Neural crest cell (in vitro differentiated cells): Measurements from ENCODE around the gene SYNGR1. TPM values are rescaled to one million over a fixed set of nuclear protein-coding genes. Genes with fewer than 3 reads are reported as not detected.

Source experiments
- DNase-seq: peaks from one replicate; pipeline ENCODE4 v3.0.0; 2021; ENCODE audit warnings: low read depth, mixed read lengths, low spot score
- H3K27ac Mint-ChIP-seq: one replicate; pipeline ENCODE4 v1.8.0; 2021; ENCODE audit warnings: mild to moderate bottlenecking, mixed read lengths; ENCODE audit not compliant: unreplicated experiment
- H3K27me3 Mint-ChIP-seq: 2 replicates; pipeline ENCODE4 v1.8.0; 2021; ENCODE audit warnings: low read depth, mild to moderate bottlenecking, mixed read lengths
- H3K36me3 Mint-ChIP-seq: 2 replicates; pipeline ENCODE4 v1.8.0; 2021; ENCODE audit warnings: low read depth, mild to moderate bottlenecking, mixed read lengths
- H3K4me1 Mint-ChIP-seq: 2 replicates; pipeline ENCODE4 v1.8.0; 2021; ENCODE audit warnings: mixed read lengths
- H3K4me3 Mint-ChIP-seq: one replicate; pipeline ENCODE4 v1.8.0; 2021; ENCODE audit warnings: mild to moderate bottlenecking, mixed read lengths
- H3K9me3 Mint-ChIP-seq: 2 replicates; pipeline ENCODE4 v1.8.0; 2021; ENCODE audit warnings: mixed read lengths
- total RNA-seq: library from RNA; stranded (reverse); gene quantifications from 2 replicates; pipeline ENCODE4 v1.2.1, GENCODE V29; 2021
- TF ChIP-seq, protein P1 (sequence below): fragments of 200-600 bp; sonication (generic); conservative IDR thresholded peaks from 2 replicates; pipeline ENCODE4 v1.5.0; 2021; ENCODE audit warnings: antibody characterized with exemption, mild to moderate bottlenecking

SYNGR1 gene
- total RNA-seq, 1 donor from 2014 or later = 30.0 TPM

DNA sequence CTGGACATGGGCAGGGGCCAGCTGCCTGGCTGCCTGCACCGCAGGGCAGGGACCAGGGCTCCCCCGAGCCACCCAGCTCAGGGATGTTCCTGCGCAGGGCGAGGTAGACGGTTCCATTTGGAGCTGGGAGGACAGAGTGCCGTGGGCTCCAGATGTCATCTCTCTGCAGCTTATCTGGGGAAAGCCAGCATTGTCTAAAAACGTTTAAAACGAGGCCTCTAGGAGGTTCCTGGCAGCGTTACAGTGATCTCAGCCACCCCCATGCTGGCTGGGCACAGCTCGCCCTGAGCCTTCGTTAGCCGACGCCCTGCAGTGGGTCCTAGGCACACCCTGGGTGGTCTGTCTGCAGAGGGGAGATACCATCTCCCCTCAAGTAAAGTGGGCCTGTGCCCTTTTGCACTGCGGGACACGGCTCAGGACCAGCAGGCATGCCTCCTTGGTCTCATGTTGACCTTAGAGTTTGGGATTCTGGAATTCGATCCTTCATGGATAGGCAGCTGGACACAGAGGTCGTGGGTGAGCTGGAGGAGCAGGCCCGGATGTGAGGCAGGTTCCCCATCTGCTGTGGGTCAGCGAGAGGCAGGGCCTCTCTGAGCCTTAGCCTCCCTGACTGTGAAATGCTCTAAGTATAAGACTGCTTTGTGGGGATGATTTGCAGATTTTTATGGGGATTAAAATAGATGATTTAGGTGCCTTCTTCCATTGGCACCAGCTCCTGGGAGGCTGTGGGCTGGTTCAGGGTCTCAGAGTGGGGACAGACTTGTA, 14.1 kb downstream of the SYNGR1 start:
- H3K36me3 Mint-ChIP-seq = peaks cover 10% of the 10 kb centered on the region
- no peak overlapping the region for H3K4me3 Mint-ChIP-seq
- H3K27me3 Mint-ChIP-seq = no peaks in the 10 kb centered on the region
- peak overlapping the region; percentile 43 for H3K27ac Mint-ChIP-seq
- peaks cover 24% of the 10 kb centered on the region for H3K4me1 Mint-ChIP-seq
- H3K9me3 Mint-ChIP-seq = no peaks in the 10 kb centered on the region
- DNase-seq = no peak
- TF ChIP-seq, protein P1, sequence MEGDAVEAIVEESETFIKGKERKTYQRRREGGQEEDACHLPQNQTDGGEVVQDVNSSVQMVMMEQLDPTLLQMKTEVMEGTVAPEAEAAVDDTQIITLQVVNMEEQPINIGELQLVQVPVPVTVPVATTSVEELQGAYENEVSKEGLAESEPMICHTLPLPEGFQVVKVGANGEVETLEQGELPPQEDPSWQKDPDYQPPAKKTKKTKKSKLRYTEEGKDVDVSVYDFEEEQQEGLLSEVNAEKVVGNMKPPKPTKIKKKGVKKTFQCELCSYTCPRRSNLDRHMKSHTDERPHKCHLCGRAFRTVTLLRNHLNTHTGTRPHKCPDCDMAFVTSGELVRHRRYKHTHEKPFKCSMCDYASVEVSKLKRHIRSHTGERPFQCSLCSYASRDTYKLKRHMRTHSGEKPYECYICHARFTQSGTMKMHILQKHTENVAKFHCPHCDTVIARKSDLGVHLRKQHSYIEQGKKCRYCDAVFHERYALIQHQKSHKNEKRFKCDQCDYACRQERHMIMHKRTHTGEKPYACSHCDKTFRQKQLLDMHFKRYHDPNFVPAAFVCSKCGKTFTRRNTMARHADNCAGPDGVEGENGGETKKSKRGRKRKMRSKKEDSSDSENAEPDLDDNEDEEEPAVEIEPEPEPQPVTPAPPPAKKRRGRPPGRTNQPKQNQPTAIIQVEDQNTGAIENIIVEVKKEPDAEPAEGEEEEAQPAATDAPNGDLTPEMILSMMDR = no peak

DNA sequence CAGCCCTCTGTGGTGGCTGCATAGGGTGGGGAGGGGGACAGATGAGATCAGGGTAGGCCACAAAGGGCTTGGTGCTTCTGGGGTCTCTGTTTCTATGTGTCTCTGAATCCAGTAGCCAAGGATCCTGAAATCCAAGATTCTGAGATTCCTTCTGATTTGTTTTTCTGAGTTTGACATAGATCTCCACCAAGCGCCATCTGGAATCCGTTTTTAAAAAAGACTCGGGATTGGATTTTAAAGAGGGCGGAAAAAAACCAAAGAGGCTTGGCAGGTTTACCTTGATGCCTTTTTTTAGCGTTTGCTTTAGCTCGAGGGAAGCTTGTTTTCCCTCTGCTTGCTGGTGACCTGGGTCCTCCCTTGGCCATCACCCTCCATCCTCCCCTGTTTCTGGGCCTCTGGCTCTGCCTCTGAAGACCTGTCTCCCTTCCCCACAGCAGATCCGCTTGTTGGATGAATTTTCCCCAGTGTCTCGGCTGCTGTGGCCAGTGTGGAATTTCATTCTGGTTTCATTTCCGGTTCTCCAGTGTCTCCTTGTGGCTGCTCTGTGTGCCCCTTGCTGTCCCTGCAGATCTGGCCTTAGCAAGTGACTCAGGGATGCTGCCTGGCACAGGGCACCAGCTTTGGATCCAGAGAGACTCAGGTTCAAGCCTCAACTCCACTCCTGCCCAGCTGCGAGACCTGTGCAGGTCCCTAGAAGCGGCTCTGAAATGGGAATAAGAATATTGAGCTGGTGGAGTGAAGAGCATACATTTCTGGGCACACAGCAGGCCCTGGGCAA, 15.1 kb downstream of the SYNGR1 start:
- H3K4me1 Mint-ChIP-seq = peaks cover 24% of the 10 kb centered on the region
- H3K36me3 Mint-ChIP-seq = peaks cover 8% of the 10 kb centered on the region
- H3K4me3 Mint-ChIP-seq = no peak overlapping the region
- DNase-seq = no peak
- H3K27me3 Mint-ChIP-seq = no peaks in the 10 kb centered on the region
- no peaks in the 10 kb centered on the region for H3K9me3 Mint-ChIP-seq
- TF ChIP-seq, protein P1 = no peak
- peak overlapping the region; percentile 43 for H3K27ac Mint-ChIP-seq

DNA sequence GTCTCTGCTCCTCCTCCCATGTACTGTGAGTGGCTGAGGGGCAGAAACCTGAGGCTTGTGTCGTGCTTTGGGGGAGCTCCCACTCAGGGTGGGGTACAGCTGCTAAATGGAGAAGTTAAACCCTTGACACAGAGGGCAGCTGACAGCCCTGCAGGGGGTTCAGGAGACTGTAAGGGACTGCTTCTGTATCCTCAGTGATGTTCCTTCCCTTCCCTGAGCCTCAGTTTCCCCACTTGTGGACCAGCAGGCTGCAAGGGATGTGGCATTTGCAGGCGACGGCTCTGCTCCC, 15.6 kb downstream of the SYNGR1 start:
- no peaks in the 10 kb centered on the region for H3K9me3 Mint-ChIP-seq
- no peaks in the 10 kb centered on the region for H3K27me3 Mint-ChIP-seq
- H3K4me1 Mint-ChIP-seq = peaks cover 20% of the 10 kb centered on the region
- H3K27ac Mint-ChIP-seq = peak overlapping the region; percentile 43
- H3K4me3 Mint-ChIP-seq = no peak overlapping the region
- peaks cover 3% of the 10 kb centered on the region for H3K36me3 Mint-ChIP-seq
- TF ChIP-seq, protein P1 = no peak
- no peak for DNase-seq

DNA sequence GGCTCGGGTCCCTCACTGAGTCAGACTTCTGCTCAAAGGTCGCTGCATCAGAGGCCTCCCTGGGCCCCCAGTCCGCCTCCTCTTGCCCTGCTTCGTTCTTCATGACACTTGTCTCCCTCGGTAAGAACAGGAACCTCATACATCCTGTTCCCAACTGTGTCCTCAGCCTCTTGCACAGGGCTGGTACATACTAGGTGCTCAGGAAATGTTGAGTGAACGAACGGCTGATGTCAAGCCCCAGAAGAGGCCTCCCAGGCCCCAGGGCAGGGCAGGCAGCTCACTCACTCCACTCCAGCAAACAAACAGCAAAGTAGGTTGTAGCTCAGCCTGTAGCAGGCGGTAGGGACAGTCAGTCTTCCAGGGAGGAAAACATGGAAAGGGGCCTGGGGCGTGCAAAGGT, 17.2 kb downstream of the SYNGR1 start:
- DNase-seq = no peak
- Mint-ChIP-seq H3K27ac (no peak overlapping the region), H3K36me3 (peaks cover 3% of the 10 kb centered on the region), H3K9me3 (no peaks in the 10 kb centered on the region), H3K27me3 (no peaks in the 10 kb centered on the region), H3K4me1 (peaks cover 18% of the 10 kb centered on the region), H3K4me3 (no peak overlapping the region)
- TF ChIP-seq, protein P1 = no peak

DNA sequence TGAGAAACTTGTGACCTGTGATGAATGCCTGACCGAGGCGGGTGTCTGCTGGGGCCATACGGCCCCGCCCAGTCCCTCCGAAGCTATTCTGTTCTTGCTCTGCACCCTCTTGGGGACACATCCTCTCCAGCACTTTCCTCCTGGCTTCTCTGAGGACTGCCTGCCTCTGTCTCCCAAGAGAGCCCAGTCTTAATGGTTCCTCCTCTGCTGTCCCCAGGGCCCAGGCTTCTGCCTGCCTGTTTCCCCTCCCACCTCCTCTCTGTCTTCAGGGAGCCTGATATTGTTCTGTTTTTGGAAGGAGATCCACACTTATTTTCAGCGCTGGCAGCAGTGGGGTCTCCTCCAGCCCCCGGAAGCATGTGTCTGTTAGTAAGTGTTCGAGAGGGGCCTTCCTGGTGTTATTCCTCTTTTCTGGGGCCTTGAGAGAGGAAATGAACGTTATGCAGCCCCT, 18.7 kb downstream of the SYNGR1 start:
- Mint-ChIP-seq H3K4me3 (no peak overlapping the region), H3K9me3 (no peaks in the 10 kb centered on the region), H3K36me3 (peaks cover 3% of the 10 kb centered on the region), H3K27ac (peak overlapping the region; percentile 84), H3K4me1 (peaks cover 10% of the 10 kb centered on the region), H3K27me3 (no peaks in the 10 kb centered on the region)
- TF ChIP-seq, protein P1 = no peak
- no peak for DNase-seq
